Activated CD8-positive, alpha-beta T cell treated with anti-CD3 and anti-CD28 coated beads for 36 hours (primary cell): Measurements from ENCODE around the gene CPLX1. TPM values are rescaled to one million over a fixed set of nuclear protein-coding genes. Genes with fewer than 3 reads are reported as not detected.
"Not testable (repeated sequence)": the region's sequence is repeated elsewhere in the genome, so short reads cannot be mapped to it uniquely, and the experiment has no call there.

Experiments
- ATAC-seq: fragments of 200-7000 bp; cut with Tn5 transposase; one replicate; pipeline ENCODE4 v1.10.0; 2021; ENCODE audit warnings: mild to moderate bottlenecking, moderate library complexity
- CTCF ChIA-PET: fragments of 350-600 bp; sonication (Branson Sonifier 250); formaldehyde crosslinking; loops from one replicate; lab custom pipeline; 2021; ENCODE audit warnings: antibody characterized with exemption; lab: Charles Lee
- POLR2A ChIA-PET: fragments of 350-600 bp; sonication (Branson Sonifier 250); formaldehyde crosslinking; loops from one replicate; lab custom pipeline; 2021; ENCODE audit warnings: antibody characterized with exemption; lab: Charles Lee
- DNase-seq: peaks from one replicate; pipeline ENCODE4 v3.0.0-alpha.2; 2020
- H3K27ac Mint-ChIP-seq: one replicate; pipeline ENCODE4 v1.8.0; 2021; ENCODE audit warnings: mild to moderate bottlenecking, mixed read lengths
- H3K27me3 Mint-ChIP-seq: one replicate; pipeline ENCODE4 v1.8.0; 2021; ENCODE audit warnings: mixed read lengths
- H3K36me3 Mint-ChIP-seq: one replicate; pipeline ENCODE4 v1.8.0; 2021; ENCODE audit warnings: low read depth, mixed read lengths
- H3K4me1 Mint-ChIP-seq: one replicate; pipeline ENCODE4 v1.8.0; 2021; ENCODE audit warnings: low read depth, mixed read lengths
- H3K4me3 Mint-ChIP-seq: one replicate; pipeline ENCODE4 v1.8.0; 2021; ENCODE audit warnings: mild to moderate bottlenecking, moderate library complexity, mixed read lengths
- H3K9me3 Mint-ChIP-seq: one replicate; pipeline ENCODE4 v1.8.0; 2021; ENCODE audit warnings: mixed read lengths
- intact Hi-C: fragments of 100-400 bp; cut with micrococcal nuclease; formaldehyde crosslinking; loops from one replicate; pipeline ENCODE4 v1.10.0; 2022
- total RNA-seq, 2 experiments: library from RNA; stranded (reverse); gene quantifications; one replicate each; pipeline ENCODE4 v1.2.3, GENCODE V29; 2021
- TF ChIP-seq, protein P1 (sequence below): fragments of 200-600 bp; IDR thresholded peaks from one replicate; pipeline ENCODE4 v1.8.0; 2022; ENCODE audit warnings: antibody characterized with exemption, mild to moderate bottlenecking

Gene CPLX1
- total RNA-seq, 2 experiments from 2014 or later, result not detected

DNA sequence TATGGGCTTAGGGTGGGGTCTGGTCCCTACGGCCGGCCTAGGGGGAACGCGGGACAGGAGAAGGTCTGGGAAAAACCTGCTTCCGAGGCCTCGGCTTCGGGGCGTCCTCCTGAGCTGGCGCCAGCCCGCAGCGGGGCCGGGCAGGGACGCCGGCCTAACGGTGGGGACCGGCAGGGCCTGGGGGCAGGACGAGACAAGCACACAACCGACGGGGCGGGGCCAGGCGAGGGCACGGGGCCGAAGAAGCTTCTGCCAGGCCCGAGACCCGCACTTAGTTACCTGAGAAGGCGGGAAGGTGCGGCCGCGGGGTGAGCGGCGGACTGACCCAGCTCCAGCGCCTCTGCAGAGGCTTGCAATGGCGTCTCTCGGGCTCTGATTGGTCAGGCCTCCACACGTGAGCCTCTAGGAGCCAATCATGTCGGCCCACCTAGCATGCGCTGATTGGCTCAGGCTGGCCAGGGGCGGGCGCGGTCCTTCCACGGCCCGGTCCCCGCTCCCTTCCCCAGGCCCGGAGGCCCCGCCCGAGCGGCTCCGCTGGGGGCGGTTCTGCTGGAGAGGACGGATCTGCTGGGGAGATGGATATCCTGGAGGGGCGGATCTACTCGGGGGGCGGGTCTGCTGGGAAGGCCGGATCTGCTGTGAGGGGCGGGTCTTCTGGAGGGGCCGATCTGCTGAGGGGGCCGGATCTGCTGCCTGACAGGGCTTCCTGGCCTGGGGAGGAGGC is 44.3 kb downstream of the CPLX1 start:
- Mint-ChIP-seq H3K27ac (peak overlapping the region; percentile 85), H3K4me3 (peak overlapping the region; percentile 81), H3K36me3 (peaks cover 38% of the 10 kb centered on the region), H3K27me3 (peaks cover 15% of the 10 kb centered on the region), H3K4me1 (peaks cover 41% of the 10 kb centered on the region), H3K9me3 (no peaks in the 10 kb centered on the region)
- TF ChIP-seq, protein P1, sequence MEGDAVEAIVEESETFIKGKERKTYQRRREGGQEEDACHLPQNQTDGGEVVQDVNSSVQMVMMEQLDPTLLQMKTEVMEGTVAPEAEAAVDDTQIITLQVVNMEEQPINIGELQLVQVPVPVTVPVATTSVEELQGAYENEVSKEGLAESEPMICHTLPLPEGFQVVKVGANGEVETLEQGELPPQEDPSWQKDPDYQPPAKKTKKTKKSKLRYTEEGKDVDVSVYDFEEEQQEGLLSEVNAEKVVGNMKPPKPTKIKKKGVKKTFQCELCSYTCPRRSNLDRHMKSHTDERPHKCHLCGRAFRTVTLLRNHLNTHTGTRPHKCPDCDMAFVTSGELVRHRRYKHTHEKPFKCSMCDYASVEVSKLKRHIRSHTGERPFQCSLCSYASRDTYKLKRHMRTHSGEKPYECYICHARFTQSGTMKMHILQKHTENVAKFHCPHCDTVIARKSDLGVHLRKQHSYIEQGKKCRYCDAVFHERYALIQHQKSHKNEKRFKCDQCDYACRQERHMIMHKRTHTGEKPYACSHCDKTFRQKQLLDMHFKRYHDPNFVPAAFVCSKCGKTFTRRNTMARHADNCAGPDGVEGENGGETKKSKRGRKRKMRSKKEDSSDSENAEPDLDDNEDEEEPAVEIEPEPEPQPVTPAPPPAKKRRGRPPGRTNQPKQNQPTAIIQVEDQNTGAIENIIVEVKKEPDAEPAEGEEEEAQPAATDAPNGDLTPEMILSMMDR, result no peak
- ChIA-PET POLR2A (interaction anchor here (0.7 to 5.1 kb wide), 9 partner anchors 12 to 228 kb away, joined by 3 to 31 read pairs (median 3); partner anchors contain the start of genes GAK, MYL5 and TMEM175), CTCF (interaction anchor here (2.1 to 2.6 kb wide), 3 partner anchors 12 to 206 kb away, joined by 7 to 12 read pairs (median 7); no protein-coding TSS in a partner anchor)
- ATAC-seq (peak; percentile 96), DNase-seq (peak; percentile 98)
- intact Hi-C loops, result no loop called here

DNA sequence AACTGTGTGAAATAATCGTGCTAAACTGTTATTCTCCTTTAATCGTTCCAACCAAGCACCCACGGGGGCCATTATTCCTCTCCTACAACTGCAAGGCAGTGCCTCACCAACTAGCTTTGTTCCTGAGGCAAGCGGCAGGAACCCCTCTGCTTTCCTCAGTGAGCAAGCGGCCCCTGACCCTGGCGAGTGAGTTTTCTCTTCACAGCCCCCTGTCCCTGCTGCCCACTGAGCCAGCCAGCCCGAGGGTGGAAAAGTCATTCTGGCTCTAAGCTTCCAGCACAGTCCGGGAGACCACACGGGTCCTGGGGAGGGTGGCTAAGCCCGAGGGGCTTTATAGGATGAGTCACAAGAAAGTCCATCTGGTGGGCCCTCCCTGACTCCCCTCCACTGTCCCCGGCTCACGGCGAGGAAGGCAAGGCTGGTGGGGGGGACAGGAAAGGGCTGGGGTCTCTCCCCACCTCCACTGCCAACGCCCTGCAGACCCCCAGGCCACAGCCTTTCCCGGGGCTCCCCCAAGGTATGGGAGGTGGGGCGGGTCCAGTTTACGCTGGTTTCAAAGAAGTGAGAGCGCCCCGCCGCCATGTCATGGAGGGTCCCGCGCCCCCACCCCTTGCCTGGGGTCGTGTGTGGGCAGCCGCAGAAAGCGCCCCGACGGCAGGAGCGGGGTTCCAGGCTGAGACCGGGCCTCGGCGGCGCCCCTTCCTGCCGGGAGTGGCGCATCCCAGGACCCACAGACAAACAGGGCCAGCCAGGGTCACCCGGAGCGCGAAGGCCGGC is 45.0 kb downstream of the CPLX1 start:
- CTCF ChIA-PET, result interaction anchor here (1.6 to 2.6 kb wide), 3 partner anchors 39 to 206 kb away, joined by 4 to 12 read pairs (median 7); no protein-coding TSS in a partner anchor
- no peak for ATAC-seq

DNA sequence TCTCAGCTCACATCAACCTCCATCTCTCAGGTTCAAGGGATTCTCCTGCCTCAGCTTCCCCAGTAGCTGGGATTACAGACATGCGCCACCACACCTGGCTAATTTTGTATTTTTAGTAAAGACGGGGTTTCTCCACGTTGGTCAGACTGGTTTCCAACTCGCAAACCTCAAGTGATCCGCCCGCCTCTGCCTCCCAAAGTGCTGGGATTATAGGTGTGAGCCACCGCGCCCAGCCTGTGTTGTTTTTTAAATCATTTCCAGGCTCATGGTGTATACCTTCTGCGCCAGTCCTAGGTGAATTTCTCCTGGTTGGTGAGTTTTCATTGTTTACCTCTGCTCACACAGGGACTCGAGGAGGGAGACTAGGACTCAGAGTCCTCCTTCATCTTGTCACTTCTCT is 45.7 kb downstream of the CPLX1 start:
- Mint-ChIP-seq H3K4me1 (peaks cover 46% of the 10 kb centered on the region), H3K4me3 (peak overlapping the region; percentile 81), H3K36me3 (peaks cover 45% of the 10 kb centered on the region), H3K27me3 (peaks cover 12% of the 10 kb centered on the region), H3K27ac (peak overlapping the region; percentile 85)
- ATAC-seq, DNase-seq, intact Hi-C loops, H3K9me3 Mint-ChIP-seq: not testable (repeated sequence)
- ChIA-PET POLR2A (interaction anchor here (0.9 to 5.1 kb wide), 2 partner anchors 11 to 98 kb away, joined by 3 to 31 read pairs; no protein-coding TSS in a partner anchor), CTCF (interaction anchor here (1.3 to 1.6 kb wide), 2 partner anchors 13 to 38 kb away, joined by 3 to 4 read pairs; no protein-coding TSS in a partner anchor)

More for the DNA sequence above, 45.0 kb downstream of the CPLX1 start:
- Mint-ChIP-seq H3K27ac (peak overlapping the region; percentile 85), H3K27me3 (peaks cover 15% of the 10 kb centered on the region), H3K4me1 (peaks cover 44% of the 10 kb centered on the region), H3K36me3 (peaks cover 41% of the 10 kb centered on the region), H3K4me3 (peak overlapping the region; percentile 81), H3K9me3 (no peaks in the 10 kb centered on the region)
- TF ChIP-seq, protein P1, result no peak
- intact Hi-C loops, result no loop called here
- no peak for DNase-seq
- POLR2A ChIA-PET, result interaction anchor here (0.9 to 5.1 kb wide), 6 partner anchors 12 to 229 kb away, joined by 3 to 31 read pairs (median 4); partner anchors contain the start of gene MYL5

DNA sequence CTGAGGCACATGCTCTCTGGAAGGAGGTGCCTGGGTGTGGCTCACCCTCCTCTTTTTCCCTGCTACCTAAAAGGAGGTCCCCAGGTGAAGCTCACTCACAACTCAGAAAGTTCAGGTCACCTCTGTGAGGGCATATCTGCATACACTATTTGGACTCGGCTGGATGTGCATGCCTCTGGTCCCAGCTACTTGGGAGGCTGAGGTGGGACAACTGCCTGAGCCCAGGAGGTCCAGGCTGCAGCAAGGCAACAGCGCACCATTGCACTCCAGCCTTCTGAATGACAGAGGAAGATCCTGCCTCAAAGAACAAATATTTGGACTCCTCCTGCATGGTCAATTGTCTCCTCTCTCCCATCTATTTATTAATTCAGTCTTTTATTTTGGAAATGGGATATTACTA is 46.4 kb downstream of the CPLX1 start:
- Mint-ChIP-seq H3K27me3 (peaks cover 5% of the 10 kb centered on the region), H3K27ac (peak overlapping the region; percentile 85), H3K9me3 (no peaks in the 10 kb centered on the region), H3K4me3 (peak overlapping the region; percentile 81), H3K36me3 (peaks cover 50% of the 10 kb centered on the region), H3K4me1 (peaks cover 52% of the 10 kb centered on the region)
- ChIA-PET CTCF (interaction anchor here (0.9 to 1.6 kb wide), 3 partner anchors 11 to 38 kb away, joined by 3 to 4 read pairs (median 3); no protein-coding TSS in a partner anchor), POLR2A (interaction anchor here (1.1 to 5.1 kb wide), 3 partner anchors 10 to 16 kb away, joined by 3 to 31 read pairs (median 5); no protein-coding TSS in a partner anchor)
- ATAC-seq, result no peak
- TF ChIP-seq, protein P1, result no peak
- no peak for DNase-seq
- intact Hi-C loops, result no loop called here
